DOHH2 (cell line): Measurements from ENCODE around the gene CIB4.

Experiments
- EZH2phosphoT487 ChIP-seq: fragments of 200-600 bp; sonication (generic); IDR thresholded peaks from 2 replicates; pipeline ENCODE4 v1.6.1; 2017; ENCODE audit warnings: borderline replicate concordance, mild to moderate bottlenecking, antibody characterized with exemption, low read length, moderate library complexity, mixed read lengths
- TF ChIP-seq, protein P1 (sequence below): fragments of 200-600 bp; sonication (generic); IDR thresholded peaks from one replicate; pipeline ENCODE4 v1.5.1; 2014; ENCODE audit warnings: antibody characterized with exemption, mild to moderate bottlenecking, low read depth, low read length; ENCODE audit not compliant: poor library complexity, severe bottlenecking

DNA sequence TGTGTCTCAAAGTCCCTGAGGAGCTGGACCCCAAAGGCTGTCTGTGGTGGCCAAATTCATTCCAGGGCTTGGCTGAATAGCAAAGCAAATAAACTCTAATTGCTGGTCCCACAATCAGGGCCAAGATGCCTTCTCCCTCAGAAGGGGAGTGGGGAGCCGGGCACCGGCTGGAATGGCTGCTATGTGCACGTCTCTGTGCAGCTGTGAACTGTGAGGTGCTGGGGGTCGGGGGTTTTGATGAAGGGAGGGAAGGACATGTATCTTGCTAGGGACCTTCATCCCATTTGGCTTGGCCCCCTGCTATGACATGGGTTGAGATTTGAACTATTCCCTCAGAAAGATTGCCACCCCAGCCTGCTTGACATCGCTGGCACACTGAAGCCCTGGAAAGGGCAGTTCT is 60.4 kb downstream of the CIB4 start:
- TF ChIP-seq, protein P1, sequence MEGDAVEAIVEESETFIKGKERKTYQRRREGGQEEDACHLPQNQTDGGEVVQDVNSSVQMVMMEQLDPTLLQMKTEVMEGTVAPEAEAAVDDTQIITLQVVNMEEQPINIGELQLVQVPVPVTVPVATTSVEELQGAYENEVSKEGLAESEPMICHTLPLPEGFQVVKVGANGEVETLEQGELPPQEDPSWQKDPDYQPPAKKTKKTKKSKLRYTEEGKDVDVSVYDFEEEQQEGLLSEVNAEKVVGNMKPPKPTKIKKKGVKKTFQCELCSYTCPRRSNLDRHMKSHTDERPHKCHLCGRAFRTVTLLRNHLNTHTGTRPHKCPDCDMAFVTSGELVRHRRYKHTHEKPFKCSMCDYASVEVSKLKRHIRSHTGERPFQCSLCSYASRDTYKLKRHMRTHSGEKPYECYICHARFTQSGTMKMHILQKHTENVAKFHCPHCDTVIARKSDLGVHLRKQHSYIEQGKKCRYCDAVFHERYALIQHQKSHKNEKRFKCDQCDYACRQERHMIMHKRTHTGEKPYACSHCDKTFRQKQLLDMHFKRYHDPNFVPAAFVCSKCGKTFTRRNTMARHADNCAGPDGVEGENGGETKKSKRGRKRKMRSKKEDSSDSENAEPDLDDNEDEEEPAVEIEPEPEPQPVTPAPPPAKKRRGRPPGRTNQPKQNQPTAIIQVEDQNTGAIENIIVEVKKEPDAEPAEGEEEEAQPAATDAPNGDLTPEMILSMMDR: no peak
- TF ChIP-seq EZH2phosphoT487: no peak
